Stimulated activated CD8-positive, alpha-beta memory T cell treated with anti-CD3 and anti-CD28 coated beads, Interleukin-12 subunit alpha, Interleukin-12 subunit beta, amount 100 ng/mL, for 24 hours (primary cell): ENCODE results near the gene ARID2.
A peak's percentile ranks its signal among the peaks of the same experiment; 100 is the strongest.

Experiments used
- DNase-seq: peaks from one replicate; pipeline ENCODE4 v3.0.0-alpha.2; 2020; ENCODE audit errors: extremely low read depth

The ARID2 gene

GRCh38 chr12:45852508-45852907, 123.0 kb downstream of the ARID2 start:
- DNase-seq = no peak

- no peak for DNase-seq
These were observed 124.0 kb downstream of the ARID2 start for GRCh38 chr12:45853550-45853949.

GRCh38 chr12:45863332-45863731, 133.8 kb downstream of the ARID2 start:
- DNase-seq = no peak

GRCh38 chr12:45866299-45866698, 136.8 kb downstream of the ARID2 start:
- no peak for DNase-seq

DNA sequence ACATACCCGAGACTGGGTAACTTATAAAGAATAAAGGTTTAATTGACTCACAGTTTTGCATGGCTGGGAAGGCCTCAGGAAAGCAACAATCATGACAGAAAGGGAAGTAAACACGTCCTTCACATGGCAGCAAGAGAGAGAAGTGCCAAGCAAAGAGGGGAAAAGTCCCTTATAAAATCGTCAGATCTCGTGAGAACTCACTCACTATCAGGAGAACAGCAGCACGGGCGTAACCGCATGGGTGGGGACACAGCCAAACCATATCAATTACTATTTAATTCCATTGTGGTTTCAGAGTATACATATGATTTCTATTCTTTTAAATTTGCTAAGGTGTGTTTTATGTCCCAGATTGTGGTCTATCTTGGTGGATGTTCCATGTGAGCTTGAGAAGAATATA, 142.9 kb downstream of the ARID2 start:
- no peak for DNase-seq

- no peak for DNase-seq
These were observed 147.6 kb downstream of the ARID2 start for GRCh38 chr12:45877069-45877468.

GRCh38 chr12:45878630-45879255, 149.2 kb downstream of the ARID2 start:
- DNase-seq = peak; percentile 1

GRCh38 chr12:45879363-45879895, 149.9 kb downstream of the ARID2 start:
- no peak for DNase-seq

DNA sequence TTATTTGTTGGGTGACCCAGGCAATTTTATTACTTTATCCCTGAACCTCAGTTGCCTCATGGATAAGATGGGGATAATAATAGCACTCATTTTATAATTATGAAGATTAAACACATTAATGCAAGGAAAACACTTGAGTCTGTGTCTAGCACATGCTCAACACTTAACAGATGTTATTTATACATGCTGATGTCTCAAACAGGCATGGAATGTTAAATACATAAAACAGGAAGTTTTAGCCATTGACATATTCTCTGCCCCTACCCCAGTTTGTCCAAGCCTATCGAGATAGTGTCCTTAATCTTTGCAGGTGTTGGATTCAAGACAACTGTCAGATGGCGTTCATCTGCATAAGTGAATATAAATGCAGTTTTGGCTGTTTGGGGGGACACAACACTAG, 151.0 kb downstream of the ARID2 start:
- no peak for DNase-seq

DNA sequence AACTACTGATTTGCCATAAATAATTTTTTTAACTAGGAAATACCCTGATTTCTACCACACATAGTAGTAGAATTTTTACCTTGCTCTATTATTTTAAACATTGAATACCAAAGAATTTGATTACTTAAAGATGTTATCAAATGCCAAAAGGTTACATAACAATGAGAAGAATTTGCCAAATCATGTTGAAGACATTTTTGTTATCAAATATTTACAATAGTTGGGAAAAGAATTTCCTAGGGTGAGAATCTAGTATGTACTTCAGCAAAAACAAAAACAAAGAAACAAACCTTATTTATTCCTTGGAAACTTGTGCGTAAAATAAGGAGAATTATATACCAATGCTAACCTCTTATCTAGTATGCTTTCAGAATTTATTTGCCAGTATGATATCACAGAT, 153.7 kb downstream of the ARID2 start:
- DNase-seq = no peak

DNA sequence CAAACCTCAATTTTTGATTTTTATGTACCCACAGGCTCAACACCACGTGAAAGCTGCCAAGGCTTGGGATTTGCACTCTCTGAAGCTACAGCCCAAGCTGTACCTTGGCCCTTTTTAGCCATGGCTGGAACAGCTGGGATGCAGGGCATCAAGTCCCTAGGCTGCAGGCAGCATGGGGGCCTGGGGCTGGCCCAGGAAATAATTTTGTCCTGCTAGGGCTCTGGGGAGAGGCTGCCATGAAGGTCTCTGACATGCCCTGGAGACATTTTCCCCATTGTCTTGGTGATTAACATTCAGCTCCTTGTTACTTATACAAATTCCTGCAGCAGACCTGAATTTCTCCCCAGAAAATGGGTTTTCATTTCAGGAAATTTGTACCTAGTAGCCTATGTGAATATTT, 157.2 kb downstream of the ARID2 start:
- no peak for DNase-seq

DNA sequence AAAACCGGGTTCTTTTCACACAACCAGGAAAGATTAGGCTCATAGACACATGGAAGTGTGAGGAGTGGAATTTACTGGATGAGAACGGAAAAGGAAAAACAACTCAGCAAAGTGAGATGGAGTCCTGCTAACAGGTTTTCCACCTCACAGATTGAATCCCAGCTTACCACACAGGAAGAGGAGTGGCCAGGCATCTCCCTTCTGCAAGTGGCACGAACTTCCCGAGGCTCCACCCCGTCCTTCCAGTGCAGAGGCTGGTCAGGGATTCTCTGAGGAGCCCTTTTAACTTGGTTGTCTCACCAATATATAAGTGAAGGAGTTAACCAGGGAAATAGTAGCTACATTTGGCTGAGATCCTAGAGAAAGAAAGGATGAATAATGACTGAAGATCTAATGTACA, 158.0 kb downstream of the ARID2 start:
- DNase-seq = no peak

- no peak for DNase-seq
These were observed 160.8 kb downstream of the ARID2 start for GRCh38 chr12:45890276-45890675.

DNA sequence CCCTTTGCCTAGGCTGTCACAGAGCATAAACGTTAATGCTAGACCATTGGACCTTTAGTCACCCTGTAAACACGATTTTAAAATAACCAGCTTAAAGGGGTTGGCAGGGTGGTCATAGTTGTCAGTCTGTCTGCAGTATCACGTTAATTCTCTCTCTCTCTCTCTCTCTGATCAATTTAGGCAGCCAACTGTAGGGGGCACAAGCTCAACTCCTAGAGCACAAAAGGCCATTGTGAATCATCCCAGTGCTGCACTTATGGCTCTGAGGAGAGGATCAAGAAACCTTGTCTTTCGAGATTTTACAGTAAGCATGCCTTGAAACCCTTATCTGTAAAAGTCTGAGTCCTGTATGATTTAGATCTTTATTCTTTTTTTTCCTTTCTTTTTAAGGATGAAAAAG, 163.7 kb downstream of the ARID2 start:
- DNase-seq = no peak

- DNase-seq = no peak
These were observed 166.5 kb downstream of the ARID2 start for GRCh38 chr12:45895961-45896360.

- no peak for DNase-seq
These were observed 168.6 kb downstream of the ARID2 start for GRCh38 chr12:45898094-45898493.

- no peak for DNase-seq
These were observed 178.4 kb downstream of the ARID2 start for GRCh38 chr12:45907955-45908354.

GRCh38 chr12:45909041-45909713, 179.7 kb downstream of the ARID2 start:
- DNase-seq = no peak

- DNase-seq = no peak
These were observed 183.3 kb downstream of the ARID2 start for GRCh38 chr12:45912774-45913173.

GRCh38 chr12:45913631-45914030, 184.1 kb downstream of the ARID2 start:
- DNase-seq = no peak

DNA sequence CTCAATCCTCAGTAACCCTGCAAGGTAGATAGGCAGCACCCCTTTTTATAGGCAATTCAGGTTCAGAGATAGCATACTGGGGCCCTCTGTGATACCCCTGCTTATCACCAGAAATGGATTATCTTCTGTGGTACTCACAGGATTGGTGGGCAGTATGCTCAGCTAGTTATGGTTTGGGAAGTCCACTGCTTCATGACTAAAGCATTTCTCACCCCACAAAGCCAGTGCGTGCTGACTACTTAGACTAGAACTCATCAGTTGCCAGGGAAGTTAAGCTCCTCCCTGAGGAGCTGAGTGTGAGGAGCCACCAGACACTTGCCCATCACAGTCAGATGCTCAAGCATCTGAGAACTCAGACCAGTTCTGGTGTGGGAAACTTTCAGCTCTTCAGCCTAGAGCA, 184.6 kb downstream of the ARID2 start:
- no peak for DNase-seq

DNA sequence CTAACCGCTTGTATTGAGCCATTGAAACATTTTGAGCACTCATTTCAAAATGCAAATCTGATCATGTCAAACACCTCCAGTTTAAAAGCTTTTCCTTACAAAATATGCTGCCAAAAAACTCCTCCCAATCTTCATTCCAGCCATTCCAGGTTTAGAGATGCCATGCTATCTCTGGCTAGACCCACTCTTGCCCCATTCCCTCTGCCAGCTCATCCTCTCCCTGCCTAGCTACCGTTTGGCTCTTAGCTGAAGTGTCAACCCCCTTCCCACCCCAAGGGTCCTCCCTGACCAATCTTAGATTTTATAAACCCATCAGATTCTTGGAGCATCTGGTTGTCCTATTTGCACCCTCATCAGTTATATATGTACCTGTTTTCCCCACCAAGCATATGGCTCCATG, 185.9 kb downstream of the ARID2 start:
- no peak for DNase-seq

- DNase-seq = no peak
These were observed 189.3 kb downstream of the ARID2 start for GRCh38 chr12:45918818-45919217.

DNA sequence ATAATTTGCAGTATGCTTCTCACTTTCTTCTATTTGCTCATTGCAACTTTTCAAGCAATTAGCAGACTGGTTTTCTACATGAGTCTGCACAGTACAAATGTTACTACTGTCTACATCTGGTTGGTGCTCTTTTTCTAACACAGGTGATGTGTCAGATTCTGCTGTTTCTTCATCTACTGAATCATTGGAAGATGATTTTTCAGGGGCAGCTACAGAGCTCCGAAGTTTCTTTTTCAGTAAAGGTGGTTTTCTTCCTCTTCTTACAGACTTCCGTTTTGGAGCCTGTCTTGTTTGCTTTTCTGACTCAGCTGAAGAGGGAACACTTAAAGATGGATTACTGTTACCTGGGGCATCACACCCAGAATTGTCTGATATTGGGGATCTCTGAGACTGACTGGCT, 198.8 kb downstream of the ARID2 start:
- DNase-seq = no peak
